ENCODE measurements around the gene PXDN.
"Not testable (repeated sequence)": the region's sequence is repeated elsewhere in the genome, so short reads cannot be mapped to it uniquely, and the experiment has no call there.

The PXDN gene

DNA sequence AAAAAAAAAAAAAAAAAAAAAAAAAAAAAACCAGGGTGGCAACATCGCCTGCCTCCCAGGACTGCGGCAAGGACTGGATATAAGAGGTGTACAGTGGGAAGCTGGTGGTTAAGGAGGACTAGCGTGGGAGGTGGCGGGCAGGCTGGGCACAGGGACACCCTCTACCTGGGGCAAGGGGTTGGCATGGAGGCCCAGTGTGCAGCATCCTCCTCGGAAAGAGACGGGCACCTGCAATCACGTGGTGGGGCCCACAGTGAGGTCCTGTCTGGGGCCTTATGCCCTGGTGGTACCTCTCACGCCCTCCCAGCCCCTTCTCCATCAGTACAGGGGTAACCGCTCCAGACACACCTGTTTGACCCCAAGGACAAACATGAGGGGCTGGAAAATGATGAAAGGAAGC lies 27.9 kb downstream of the PXDN start (continued):
- no peak for TF ChIP-seq ZNF169 (tag by site-specific recombination; IDR thresholded peaks at IDR 0.05)
- TF ChIP-seq KLF8 (tag by site-specific recombination; IDR thresholded peaks at IDR 0.05), result no peak
- TF ChIP-seq ZNF555 (tag by site-specific recombination; conservative IDR thresholded peaks at IDR 0.05), result no peak
- no peak for TF ChIP-seq ZNF302 (tag by site-specific recombination; IDR thresholded peaks at IDR 0.05; ENCODE audit: low read depth)
- no peak for TF ChIP-seq ZNF223 (tag by site-specific recombination; IDR thresholded peaks at IDR 0.05)
- TF ChIP-seq ZNF626 (tag by site-specific recombination; IDR thresholded peaks at IDR 0.05), result no peak
- TF ChIP-seq ZNF133 (tag by site-specific recombination; IDR thresholded peaks at IDR 0.05), result no peak
- no peak for TF ChIP-seq ZNF19 (tag by site-specific recombination; IDR thresholded peaks at IDR 0.05; ENCODE audit: low read depth)

DNA sequence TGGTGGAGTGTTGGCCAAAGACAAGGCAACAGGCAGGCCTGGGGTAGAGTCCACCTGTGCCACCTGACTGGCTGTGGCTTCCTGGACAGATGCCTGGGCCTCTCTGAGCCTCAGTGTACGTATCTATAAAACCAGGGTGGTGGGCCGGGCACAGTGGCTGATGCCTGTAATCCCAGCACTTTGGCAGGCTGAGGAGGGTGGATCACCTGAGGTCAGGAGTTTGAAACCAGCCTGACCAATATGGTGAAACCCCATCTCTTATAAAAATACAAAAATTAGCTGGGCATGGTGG lies 28.4 kb downstream of the PXDN start:
- POLR2A ChIA-PET; H3K27ac ChIP-seq (ENCODE audit: extremely low read depth, low read depth, low read length); H3K9me3 ChIP-seq (ENCODE audit: control insufficient read depth, insufficient read depth, low read depth, low read length); CTCF ChIA-PET; H3K36me3 ChIP-seq (ENCODE audit: control insufficient read depth in 2 of 2, insufficient read depth in 1 of 2, low read length in 2 of 2); H3K4me1 ChIP-seq (ENCODE audit: control insufficient read depth, insufficient read depth, low read length); H3K4me3 ChIP-seq (ENCODE audit: low read depth, low read length): not testable (repeated sequence)

DNA sequence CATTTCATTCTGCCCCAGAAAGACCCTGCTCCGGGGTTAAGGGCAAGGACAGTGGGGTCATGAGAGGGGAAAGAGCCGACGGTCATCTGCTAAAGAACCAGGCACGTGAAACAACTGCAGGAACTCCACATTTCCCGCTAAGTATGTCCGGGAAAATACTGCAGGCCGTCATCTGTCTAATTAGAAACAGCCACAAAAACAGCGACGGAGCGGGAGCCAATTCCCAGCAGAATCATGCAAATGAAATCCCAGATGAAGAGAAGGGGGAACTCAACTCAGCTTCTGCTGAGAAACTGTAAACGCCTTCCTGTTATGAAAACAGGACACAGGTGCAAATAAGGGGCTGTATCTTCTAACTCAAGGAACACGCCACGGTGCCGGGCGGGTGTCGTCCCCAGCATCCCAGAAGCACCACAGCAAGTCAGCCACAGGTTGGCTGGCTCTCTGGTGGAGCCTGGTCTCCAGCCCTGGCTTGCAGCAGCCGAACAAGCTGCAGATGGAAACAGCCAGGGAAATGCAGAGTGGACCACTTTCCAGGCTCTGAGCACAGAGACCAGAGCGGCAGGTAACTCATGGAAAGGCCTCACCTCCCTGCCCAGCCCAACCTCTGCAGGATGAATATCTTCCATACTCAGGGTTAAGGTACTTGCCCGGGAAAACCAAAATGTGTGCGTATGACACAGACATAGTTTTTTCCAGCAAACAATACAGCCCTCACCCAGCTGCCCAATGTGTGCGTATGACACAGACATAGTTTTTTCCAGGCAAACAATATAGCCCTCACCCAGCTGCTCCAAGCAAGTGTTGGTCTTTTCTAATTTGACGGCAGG lies 28.9 kb downstream of the PXDN start:
- Histone ChIP-seq H3K4me3 (ENCODE audit: low read depth, low read length) (no peak overlapping the region), H3K4me1 (ENCODE audit: control insufficient read depth, insufficient read depth, low read length) (no peaks in the 10 kb centered on the region), H3K9me3 (ENCODE audit: control insufficient read depth, insufficient read depth, low read depth, low read length) (no peaks in the 10 kb centered on the region), H3K36me3 (ENCODE audit: control insufficient read depth in 2 of 2, insufficient read depth in 1 of 2, low read length in 2 of 2) (no peaks in the 10 kb centered on the region), H3K27ac (ENCODE audit: extremely low read depth, low read depth, low read length) (no peak overlapping the region)
- no peak for TF ChIP-seq OSR2 (tag by site-specific recombination; IDR thresholded peaks at IDR 0.05)
- TF ChIP-seq ZNF555 (tag by site-specific recombination; conservative IDR thresholded peaks at IDR 0.05), result no peak
- TF ChIP-seq ZNF549 (tag by site-specific recombination; IDR thresholded peaks at IDR 0.05), result no peak
- no peak for TF ChIP-seq ZFP41 (tag by site-specific recombination; IDR thresholded peaks at IDR 0.05; ENCODE audit: borderline replicate concordance)
- no peak for TF ChIP-seq ZNF146 (tag by site-specific recombination; IDR thresholded peaks at IDR 0.05)
- no peak for TF ChIP-seq ZNF501 (tag by site-specific recombination; IDR thresholded peaks at IDR 0.05)
- TF ChIP-seq, protein P1, sequence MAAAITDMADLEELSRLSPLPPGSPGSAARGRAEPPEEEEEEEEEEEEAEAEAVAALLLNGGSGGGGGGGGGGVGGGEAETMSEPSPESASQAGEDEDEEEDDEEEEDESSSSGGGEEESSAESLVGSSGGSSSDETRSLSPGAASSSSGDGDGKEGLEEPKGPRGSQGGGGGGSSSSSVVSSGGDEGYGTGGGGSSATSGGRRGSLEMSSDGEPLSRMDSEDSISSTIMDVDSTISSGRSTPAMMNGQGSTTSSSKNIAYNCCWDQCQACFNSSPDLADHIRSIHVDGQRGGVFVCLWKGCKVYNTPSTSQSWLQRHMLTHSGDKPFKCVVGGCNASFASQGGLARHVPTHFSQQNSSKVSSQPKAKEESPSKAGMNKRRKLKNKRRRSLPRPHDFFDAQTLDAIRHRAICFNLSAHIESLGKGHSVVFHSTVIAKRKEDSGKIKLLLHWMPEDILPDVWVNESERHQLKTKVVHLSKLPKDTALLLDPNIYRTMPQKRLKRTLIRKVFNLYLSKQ (tag by site-specific recombination; IDR thresholded peaks at IDR 0.05; ENCODE audit: borderline replicate concordance), result no peak
- no peak for TF ChIP-seq ZNF202 (tag by site-specific recombination; IDR thresholded peaks at IDR 0.05; ENCODE audit: borderline replicate concordance)
- TF ChIP-seq, protein P2, sequence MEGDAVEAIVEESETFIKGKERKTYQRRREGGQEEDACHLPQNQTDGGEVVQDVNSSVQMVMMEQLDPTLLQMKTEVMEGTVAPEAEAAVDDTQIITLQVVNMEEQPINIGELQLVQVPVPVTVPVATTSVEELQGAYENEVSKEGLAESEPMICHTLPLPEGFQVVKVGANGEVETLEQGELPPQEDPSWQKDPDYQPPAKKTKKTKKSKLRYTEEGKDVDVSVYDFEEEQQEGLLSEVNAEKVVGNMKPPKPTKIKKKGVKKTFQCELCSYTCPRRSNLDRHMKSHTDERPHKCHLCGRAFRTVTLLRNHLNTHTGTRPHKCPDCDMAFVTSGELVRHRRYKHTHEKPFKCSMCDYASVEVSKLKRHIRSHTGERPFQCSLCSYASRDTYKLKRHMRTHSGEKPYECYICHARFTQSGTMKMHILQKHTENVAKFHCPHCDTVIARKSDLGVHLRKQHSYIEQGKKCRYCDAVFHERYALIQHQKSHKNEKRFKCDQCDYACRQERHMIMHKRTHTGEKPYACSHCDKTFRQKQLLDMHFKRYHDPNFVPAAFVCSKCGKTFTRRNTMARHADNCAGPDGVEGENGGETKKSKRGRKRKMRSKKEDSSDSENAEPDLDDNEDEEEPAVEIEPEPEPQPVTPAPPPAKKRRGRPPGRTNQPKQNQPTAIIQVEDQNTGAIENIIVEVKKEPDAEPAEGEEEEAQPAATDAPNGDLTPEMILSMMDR (tag by site-specific recombination; IDR thresholded peaks at IDR 0.05), result no peak
- TF ChIP-seq, protein P3, sequence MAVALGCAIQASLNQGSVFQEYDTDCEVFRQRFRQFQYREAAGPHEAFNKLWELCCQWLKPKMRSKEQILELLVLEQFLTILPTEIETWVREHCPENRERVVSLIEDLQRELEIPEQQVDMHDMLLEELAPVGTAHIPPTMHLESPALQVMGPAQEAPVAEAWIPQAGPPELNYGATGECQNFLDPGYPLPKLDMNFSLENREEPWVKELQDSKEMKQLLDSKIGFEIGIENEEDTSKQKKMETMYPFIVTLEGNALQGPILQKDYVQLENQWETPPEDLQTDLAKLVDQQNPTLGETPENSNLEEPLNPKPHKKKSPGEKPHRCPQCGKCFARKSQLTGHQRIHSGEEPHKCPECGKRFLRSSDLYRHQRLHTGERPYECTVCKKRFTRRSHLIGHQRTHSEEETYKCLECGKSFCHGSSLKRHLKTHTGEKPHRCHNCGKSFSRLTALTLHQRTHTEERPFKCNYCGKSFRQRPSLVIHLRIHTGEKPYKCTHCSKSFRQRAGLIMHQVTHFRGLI (tag by site-specific recombination; IDR thresholded peaks at IDR 0.05), result no peak
- ChIA-PET CTCF (no interaction called here), POLR2A (no interaction called here)

Data from HEK293 (cell line).